Iris pigment epithelial cell (primary cell): ENCODE results near the gene SECISBP2.
"Not testable (repeated sequence)": the region's sequence is repeated elsewhere in the genome, so short reads cannot be mapped to it uniquely, and the experiment has no call there.

Experiments
- DNase-seq: peaks from one replicate; pipeline ENCODE4 v3.0.0-alpha.2; 2011; ENCODE audit warnings: low read depth

The SECISBP2 gene

DNA sequence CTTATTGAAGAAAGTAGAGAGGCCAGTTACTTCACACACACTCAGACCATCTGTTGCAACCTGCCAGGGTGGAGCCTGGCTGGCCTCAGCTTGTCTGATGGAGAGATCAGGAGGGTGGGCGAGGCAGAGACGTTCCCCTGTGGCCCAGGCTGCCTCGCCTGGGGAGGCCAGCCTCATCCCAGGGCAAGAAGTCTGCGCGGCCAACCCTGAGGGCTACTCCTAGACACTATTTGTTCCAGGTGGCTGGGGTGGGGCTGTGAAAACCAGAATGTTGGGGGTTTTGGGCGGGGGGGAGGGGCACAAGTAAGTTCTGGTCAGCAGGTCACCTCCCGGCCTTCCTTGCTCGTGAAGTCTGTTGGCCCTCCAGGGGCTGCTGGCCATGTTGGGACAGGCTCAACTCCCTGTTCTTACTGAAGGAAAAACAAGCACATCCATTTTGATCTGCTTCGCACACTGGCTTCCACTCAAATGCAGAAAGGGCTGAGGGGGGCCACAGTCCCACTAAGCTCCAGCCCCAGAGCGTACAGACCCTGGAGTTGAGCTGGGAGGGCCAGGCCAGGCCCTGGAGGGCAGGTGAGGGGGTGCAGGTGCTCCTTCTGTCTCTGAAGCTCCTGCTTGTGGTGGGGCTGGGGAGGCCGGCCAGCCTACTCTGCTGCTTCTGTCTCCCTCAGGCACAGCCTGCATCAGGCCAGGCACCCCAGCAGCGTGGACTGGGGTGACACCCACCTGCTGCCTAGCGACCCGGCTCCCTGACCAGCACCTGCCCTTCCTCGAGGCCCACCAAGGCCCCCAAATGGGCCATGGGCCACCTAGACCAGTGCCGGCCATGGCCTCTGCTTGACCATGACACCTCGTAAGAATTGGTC is 46.6 kb downstream of the SECISBP2 start:
- DNase-seq = no peak

DNA sequence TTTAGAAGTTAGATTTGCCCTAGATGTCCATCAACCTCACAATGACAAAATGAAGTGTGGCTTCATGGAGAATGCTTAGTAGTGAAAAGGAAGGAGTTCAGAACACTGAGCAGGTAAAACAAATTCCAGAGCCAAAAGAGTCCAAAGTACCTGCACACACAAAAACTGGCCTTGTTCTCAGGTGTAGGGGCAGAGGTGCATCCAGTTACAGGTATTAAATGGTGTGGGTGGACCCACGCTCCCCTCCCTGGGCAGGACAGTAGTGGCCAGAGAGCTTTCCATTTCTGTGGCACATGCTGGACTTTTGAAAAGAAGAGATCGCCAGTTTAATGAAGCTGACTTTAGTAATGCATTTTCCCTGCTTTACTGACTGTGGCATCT is 47.2 kb downstream of the SECISBP2 start:
- no peak for DNase-seq

DNA sequence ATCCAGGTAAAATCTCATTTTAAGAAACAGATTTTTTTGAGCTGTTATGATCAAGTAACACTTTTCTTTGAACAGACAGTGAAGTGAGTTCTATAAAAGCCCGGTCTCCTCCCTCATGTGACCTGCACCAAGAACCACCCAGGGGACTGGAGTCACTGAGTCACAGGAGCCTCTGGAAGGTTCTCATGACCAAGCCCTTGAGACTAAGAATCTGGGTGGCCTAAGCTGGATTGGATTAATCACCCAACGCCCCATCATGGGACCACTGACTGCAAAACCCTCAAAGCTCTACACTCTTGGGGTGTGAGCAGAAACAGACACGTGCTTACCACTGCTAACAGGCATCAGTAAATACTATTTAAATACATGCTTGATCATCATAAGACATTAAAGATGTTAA is 48.4 kb downstream of the SECISBP2 start:
- DNase-seq = no peak

DNA sequence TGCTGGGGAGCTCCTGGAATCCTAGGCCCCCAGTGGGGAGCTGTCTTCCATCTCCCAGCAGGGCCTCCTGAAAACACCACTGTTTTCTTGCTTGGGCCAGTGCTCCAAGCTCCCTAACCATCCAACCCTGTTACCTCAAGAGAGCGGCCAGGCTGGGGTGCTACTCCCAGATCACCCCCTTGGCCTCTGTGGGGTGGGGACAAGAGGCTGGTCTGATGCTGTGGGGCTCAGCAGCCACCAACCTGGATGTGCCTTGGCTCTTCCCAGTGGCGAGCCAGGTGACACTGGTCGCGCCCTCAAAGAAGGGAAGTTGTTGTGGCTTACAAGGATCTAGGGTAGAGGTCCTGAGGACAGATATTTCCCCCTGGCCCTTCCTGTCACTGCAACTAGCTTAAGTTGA is 49.0 kb downstream of the SECISBP2 start:
- DNase-seq = no peak

DNA sequence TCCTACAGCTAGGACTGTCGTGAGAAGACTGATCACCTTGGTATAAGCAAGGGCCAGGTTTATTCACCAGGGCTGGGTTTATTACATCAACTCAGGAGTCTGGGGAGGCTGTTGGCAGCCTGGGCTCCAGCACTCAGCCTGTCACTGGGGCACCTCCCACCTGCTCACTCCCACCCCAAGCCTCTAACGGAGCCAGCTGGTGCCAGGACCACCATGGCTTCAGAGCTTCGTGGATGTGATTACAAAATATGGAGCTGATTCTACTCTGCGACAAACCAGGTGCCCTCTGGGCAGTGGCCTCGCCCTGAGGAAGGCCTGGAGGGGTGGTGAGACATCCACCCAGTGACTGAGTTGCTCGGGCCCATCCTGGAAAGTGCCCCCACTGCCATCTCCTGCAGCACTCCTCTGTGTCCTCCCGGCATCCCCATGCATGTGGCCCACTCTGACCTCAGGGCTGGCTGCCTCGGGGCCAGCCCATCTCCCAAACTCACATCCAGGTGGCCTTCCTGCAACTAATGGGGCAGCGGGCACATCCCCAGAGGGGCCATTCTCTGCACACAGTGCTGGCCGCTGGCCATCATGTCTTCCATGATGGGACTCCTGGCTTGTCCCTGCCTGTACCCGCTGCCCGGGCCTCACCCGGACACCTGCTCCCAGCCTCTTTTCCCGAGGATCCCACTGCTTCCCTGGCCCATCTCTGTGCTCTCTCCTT is 49.6 kb downstream of the SECISBP2 start:
- no peak for DNase-seq

DNA sequence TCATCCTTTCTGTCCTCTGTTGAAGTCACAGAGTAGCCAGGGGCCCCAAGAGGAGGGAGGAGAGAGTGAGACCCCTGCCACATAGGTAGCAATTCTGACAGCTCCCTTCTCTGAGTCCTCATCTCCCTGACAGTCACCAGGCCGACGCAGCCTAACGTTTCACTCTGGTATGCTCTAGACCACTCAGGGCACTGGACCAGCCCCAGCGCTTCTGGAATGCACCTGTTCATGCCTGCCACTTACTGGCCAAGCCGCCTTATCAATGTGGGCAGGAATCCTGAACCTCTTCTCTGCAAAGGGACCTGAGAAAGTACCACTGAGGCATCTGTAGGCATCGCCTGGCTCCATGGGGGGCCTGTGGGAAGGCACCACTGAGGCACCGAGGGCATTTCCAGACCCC is 50.2 kb downstream of the SECISBP2 start:
- DNase-seq = no peak

DNA sequence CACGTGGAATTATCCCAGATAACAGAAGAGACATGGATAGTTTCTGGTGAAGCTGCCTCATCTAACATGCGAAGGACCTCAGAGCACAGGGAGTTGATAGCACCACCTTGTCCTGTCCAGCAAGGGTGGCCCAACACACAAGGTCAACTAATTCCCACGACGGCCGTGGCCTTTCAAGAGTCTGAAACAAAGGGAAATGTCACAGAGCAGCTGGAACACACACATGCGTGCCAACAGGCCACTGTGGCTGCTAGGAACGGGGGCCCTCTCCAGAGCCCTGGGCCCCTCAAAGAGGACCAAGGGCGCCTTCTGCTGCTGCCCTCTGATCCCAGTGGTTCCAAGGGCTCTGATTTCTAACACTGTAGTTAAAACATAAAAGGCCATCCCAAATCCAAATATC is 50.7 kb downstream of the SECISBP2 start:
- DNase-seq = no peak

DNA sequence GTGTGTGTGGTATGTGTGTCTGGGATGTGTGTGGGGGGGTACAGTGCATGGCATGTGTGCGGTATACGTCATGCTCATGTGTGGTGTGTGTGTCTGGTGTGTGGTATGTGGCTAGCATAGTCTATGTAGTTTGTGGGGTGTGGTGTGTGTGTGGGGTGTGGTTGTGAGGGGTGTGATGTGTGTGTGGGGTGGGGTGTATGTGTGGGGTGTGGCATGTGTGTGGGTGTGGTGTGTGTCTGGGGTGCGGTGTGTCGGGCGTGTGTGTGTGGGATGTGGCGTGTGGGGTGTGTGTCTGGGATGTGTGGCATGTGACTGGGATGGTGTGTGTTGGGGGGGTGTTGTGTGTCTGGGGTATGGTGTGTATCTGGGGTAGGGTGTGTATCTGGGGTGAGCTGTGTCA is 52.3 kb downstream of the SECISBP2 start:
- no peak for DNase-seq

DNA sequence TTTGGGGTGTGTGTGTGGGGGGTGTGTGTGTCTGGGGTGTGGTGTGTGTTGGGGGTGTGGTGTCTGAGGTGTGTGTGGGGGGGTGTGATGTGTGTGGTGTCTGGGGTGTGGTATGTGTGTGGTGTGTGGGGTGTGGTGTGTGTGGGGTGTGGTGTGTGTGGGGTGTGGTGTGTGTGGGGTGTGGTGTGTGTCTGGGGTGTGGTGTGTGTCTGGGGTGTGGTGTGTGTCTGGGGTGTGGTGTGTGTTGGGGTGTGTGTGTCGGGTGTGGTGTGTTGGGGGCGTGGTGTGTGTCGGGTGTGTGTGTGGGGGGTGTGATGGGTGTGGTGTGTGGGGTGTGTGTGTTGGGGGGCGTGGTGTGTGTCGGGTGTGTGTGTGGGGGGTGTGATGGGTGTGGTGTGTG is 53.5 kb downstream of the SECISBP2 start:
- not testable (repeated sequence) for DNase-seq

DNA sequence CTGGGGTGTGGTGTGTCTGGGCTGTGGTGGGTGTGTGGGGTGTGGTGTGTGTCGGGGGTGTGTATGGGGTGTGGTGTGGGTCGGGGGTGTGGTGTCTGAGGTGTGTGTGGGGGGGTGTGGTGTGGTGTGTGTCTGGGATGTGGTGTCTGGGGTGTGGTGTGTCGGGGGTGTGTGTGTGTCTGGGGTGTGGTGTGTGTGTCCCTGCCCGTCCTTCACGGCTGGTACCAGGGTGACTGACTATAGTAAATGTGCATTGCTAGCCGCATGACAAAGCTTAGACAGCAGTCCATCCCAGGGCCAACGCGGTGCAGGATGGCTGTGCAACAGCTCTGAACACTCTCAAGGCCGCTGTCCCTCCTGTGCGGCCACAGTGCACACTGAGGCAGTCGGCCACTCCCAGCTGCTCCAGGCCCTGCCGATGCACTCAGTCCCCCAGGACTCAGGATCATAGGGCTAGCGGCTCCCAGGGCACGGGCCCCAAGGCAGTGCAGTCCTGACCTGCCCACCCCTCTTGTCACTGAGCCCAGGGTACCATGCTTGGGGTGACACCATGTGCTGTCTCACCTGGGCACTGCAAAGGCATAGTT is 54.0 kb downstream of the SECISBP2 start:
- DNase-seq = no peak

DNA sequence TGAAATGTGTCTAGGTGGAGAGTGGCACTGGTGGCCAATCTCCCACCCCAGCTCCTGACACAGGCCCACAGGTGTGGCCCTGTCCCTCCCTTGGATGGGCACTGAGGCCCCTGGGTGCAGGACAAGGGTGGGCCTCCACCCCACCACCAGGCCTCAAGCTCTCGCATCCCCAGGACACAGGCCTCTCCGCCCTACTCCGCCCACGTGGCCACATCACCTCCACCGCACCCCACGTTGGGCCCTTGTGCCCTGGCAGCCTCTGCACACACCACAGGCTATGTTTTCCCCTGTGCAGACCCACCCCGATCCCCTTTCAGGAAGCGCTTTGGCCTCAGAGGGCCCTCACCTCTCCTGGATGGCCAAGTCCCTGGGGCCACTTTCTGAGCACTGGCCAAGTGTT is 54.7 kb downstream of the SECISBP2 start:
- no peak for DNase-seq

DNA sequence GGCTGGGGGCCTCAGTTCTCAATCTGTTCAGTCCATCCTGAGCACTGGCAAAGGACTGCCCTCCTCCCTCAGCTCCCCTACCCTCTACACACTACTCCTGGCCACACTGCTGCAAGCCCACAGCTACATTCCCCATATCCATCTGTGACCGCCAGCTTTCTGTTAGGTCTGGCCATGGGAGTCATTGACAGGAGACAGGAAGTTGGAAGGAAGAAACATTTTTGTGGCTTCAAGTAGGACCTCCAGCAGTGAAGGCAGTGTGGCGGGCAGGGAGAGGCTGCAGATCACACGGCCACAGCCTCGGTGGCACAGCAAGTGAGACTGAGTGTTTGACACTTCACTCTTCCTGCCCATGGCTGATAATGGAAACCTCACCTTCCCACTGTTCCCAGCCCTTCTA is 55.9 kb downstream of the SECISBP2 start:
- DNase-seq = peak; percentile 49

DNA sequence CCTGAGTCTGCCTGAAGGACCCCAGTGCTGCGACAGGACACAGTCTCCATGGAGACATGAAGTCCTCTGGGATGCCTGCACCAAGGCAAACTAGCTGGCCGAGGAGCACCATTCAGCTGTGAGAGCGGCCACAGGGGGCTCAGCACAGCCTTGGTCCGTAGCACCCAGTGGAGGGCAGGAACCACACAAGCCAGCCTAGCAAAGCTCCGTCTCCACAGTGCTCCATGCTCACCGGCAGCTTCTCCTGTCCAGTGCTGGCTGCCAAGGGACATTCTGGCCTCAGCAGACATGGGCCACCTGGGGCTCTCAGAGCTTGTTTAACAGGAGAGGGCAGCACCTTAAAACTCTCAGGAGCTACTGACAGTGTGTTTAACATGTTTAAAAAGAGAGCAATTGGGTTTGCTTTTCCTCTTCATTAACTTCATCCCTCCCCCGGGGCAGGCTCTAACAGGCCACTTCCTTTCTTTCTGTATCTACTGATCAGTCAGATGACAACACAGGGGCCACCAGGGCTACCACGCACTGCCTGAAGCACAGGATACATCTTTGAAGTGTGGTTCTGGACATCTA is 57.0 kb downstream of the SECISBP2 start:
- no peak for DNase-seq

DNA sequence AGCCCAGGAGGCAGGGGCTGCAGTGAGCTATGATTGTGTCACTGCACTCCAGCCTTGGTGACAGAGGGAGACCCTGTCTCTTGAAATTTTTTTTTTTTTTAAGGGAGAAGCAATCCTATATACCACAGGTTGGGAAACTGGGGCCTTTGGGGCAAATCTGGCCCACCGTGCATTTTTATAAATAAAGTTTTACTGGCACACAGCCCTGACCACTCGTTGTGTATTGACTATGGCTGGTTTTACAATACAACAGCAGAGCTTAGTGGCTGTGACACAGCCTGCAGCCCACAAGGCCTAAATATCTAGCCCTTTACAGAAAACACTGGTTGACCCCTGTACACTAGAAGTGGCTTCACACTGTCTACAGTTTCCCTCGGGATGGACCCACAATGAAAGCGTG is 58.0 kb downstream of the SECISBP2 start:
- no peak for DNase-seq

DNA sequence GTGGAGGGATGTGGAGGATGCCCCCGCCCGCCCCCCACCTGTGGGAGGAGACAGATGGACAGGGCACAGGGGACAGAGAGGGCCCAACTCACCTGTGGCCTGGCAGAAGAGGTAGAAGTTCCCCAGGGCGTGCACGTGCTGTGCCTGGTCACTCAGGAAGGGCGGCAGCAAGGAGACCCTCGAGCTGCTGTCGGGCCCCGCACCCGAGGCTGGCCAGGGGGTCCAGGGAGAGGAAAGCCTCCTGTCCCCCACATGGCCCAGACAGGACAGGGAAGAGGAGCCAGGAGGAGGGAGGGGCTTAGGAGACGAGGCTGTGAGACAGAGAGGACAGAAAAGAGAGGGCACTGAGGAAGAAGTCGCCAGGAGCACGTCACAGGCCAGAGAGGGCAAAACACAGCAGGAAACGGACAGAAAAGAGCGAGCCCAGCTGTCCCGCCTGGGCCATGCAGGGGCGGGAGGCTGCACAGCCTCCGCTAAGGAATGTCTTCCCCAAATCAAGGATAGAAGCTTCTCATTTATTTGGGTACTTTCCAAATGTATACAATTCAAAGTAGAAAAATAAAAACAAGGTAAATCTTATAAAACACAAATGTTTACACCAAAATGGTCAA is 58.5 kb downstream of the SECISBP2 start:
- DNase-seq = no peak

DNA sequence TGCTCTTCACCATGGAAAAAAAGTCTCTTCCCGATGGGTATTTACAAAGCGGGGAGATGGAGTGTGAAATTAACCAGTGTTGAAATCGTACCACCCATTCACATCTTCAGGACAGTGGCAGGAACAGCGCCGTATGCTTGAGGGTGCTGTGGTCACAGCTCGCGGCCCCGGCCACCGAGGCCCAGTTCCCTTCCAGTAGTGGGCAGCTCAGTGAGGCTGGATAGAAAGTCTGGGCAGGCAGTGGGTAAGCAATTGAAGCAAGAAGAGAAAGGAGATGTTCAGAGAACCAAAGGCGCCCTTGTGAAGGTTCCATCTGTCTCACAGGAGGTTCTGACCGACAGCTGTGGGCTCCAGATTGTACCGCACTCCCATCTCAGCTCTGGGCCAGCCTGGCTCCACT is 59.1 kb downstream of the SECISBP2 start:
- DNase-seq = no peak

DNA sequence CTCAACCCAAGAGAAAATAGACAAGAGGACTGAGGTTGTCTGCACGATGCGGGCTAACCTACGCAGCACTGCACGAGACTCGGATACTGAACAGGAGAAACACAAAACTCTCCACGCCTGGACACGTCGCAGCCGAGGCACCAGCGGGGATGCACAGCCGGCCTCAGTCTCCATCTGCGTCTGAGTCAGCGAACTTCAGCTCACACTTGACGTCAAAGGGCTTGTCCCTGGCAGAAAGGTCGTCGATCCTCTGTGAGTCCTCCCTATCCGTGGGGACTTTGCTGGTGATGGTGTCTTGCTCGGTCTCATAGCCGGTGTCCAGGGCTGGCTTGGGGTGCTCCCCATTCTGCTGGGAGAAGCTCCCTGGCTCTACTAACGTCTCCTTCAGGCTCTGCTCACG is 60.2 kb downstream of the SECISBP2 start:
- DNase-seq = no peak

DNA sequence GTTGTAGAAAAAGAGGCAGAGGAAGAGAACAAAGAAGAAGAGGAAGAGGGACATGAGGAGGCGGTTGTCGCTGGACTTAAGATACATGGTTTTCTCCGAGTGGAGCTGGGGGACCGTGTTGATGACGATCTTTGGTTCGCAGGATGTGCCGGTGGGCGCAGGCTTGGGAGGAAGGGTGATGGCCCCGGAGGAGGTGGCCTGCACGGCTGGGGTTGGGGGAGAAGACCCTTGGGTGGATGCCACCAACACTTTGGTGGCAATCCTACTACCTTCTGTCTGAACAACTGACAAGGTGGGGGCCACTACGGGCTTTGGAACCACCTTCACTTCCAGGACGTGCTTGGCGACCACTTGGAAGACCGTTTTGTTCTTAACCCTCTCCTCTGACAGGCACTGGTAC is 60.7 kb downstream of the SECISBP2 start:
- no peak for DNase-seq

DNA sequence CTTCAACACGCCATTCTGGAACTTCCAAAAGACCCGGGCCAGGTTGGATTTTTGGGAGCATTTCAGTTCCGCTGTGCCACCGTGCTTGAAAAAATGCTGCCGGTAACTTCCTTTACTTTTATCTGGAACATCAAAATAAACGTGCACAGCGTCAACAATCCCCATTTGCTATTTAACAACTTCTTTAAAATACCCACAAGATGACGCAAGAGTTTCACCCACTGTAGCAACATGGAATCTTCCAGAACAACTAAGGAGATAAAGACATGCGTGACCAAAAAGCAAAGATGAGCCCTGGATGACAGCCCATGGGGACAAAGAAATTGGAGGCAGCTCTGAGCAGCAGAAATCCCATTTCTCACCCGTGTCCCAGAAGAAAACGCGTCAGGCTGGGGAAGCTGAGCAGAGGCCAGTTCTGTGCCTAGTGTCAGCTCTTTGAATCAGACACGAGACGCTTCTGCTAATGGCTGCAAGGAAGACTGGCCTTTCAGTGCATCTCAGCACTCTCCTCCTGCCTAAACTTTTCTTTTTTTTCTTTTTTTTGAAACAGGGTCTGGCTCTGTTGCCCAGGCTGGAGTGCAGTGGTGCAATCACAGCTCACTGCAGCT is 61.3 kb downstream of the SECISBP2 start:
- DNase-seq = peak; percentile 10

DNA sequence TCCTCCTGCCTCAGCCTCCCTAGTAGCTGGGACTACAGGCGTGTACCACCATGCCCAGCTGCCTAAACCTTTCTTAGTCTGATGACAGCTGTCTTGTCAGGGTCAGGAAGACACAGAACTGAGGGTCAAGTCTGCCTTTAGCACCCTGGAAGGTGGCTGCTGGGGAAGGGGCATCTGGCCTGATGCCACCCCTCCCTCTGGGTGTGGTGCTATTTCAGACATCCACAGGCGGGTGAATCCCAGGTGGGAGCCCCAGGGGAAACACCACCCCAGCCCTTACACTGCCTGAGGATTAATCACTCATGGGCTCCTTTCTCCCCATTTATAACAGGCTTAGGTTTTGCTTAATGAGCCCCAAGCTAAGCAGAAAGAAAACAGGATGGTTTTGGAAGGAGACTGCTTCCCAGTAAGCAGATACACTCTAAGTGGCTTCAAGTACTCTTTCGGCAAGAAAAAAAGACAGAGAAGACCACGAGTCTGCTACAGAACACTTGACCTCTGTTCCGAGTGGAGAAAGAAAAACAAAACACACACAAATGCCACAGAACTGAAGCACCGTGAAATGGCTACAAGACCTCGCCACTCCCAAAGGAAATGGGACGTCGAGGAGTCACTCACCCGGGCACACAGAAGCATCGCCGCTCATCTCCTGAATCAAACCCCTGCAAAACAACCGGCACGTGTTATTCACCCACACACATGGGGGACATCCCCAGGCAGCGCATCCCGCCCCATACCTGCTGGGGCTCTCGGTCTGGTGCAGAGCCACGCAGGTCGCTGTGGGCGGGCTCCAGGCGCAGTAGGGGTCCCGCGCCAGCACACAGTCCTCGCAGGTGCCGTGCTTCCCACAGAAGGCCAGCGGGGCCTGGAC is 62.4 kb downstream of the SECISBP2 start:
- DNase-seq = no peak

DNA sequence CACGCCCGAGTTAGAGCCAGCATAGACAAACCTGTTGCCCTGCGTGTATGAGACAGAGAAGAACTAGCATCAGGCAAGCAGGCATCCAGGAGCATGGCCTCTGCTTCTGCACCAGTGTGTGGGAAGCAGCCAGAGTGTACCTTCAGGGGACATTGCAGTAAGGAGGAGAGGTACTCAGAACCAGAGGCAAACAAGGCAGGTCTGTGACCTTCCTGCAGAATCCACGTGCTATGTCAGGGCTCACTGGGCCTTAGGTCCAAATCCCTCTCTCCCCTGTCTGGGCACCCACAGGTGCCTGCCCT is 63.0 kb downstream of the SECISBP2 start:
- DNase-seq = no peak
